ENCODE data around the gene ABCB11. TPM values are rescaled to one million over a fixed set of nuclear protein-coding genes. Genes with fewer than 3 reads are reported as not detected.

The ABCB11 gene
- total and polyA plus RNA-seq, 9 of the 15 experiments (the other 6 are each of a cell fraction or from before 2014, with no cell fraction given): 0.04 to 0.51 (median 0.10) TPM; not detected in 1

DNA sequence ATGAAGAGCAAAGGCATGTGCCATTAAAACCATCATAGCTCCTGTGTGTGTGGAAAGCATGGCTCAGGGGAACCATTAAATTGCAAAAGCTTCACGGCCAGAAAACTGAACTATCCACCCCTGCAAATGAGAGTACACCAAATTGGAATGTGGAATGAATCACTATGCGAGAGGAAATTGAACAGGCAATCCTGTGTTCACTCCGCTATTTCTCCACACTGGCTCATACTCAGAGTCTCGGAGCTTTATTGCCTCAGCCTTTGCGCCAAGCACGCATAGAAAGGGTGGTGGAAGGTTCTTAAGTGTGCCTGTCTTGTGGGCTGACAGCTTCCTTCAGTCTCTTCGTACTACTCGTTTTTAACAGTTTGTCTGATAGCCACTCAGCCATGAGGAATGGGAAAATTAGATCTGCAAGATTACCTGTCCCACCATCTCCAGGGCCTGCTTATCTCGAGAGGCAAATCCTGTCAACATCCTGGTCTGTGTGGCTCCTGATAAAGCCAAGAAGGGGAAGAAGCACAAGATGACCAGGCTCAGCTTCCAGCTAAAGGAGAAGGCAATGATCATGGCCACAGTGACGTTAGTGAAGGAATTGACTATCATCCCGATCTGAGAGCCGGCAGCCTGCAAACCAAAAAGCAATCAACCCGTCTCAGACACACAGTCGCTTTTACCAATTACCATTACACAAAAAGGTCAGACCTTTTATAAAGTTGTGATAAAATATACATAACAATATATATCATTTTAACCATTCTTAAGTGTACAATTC is 95.1 kb downstream of the ABCB11 start (continued):
- TF ChIP-seq, protein P1, sequence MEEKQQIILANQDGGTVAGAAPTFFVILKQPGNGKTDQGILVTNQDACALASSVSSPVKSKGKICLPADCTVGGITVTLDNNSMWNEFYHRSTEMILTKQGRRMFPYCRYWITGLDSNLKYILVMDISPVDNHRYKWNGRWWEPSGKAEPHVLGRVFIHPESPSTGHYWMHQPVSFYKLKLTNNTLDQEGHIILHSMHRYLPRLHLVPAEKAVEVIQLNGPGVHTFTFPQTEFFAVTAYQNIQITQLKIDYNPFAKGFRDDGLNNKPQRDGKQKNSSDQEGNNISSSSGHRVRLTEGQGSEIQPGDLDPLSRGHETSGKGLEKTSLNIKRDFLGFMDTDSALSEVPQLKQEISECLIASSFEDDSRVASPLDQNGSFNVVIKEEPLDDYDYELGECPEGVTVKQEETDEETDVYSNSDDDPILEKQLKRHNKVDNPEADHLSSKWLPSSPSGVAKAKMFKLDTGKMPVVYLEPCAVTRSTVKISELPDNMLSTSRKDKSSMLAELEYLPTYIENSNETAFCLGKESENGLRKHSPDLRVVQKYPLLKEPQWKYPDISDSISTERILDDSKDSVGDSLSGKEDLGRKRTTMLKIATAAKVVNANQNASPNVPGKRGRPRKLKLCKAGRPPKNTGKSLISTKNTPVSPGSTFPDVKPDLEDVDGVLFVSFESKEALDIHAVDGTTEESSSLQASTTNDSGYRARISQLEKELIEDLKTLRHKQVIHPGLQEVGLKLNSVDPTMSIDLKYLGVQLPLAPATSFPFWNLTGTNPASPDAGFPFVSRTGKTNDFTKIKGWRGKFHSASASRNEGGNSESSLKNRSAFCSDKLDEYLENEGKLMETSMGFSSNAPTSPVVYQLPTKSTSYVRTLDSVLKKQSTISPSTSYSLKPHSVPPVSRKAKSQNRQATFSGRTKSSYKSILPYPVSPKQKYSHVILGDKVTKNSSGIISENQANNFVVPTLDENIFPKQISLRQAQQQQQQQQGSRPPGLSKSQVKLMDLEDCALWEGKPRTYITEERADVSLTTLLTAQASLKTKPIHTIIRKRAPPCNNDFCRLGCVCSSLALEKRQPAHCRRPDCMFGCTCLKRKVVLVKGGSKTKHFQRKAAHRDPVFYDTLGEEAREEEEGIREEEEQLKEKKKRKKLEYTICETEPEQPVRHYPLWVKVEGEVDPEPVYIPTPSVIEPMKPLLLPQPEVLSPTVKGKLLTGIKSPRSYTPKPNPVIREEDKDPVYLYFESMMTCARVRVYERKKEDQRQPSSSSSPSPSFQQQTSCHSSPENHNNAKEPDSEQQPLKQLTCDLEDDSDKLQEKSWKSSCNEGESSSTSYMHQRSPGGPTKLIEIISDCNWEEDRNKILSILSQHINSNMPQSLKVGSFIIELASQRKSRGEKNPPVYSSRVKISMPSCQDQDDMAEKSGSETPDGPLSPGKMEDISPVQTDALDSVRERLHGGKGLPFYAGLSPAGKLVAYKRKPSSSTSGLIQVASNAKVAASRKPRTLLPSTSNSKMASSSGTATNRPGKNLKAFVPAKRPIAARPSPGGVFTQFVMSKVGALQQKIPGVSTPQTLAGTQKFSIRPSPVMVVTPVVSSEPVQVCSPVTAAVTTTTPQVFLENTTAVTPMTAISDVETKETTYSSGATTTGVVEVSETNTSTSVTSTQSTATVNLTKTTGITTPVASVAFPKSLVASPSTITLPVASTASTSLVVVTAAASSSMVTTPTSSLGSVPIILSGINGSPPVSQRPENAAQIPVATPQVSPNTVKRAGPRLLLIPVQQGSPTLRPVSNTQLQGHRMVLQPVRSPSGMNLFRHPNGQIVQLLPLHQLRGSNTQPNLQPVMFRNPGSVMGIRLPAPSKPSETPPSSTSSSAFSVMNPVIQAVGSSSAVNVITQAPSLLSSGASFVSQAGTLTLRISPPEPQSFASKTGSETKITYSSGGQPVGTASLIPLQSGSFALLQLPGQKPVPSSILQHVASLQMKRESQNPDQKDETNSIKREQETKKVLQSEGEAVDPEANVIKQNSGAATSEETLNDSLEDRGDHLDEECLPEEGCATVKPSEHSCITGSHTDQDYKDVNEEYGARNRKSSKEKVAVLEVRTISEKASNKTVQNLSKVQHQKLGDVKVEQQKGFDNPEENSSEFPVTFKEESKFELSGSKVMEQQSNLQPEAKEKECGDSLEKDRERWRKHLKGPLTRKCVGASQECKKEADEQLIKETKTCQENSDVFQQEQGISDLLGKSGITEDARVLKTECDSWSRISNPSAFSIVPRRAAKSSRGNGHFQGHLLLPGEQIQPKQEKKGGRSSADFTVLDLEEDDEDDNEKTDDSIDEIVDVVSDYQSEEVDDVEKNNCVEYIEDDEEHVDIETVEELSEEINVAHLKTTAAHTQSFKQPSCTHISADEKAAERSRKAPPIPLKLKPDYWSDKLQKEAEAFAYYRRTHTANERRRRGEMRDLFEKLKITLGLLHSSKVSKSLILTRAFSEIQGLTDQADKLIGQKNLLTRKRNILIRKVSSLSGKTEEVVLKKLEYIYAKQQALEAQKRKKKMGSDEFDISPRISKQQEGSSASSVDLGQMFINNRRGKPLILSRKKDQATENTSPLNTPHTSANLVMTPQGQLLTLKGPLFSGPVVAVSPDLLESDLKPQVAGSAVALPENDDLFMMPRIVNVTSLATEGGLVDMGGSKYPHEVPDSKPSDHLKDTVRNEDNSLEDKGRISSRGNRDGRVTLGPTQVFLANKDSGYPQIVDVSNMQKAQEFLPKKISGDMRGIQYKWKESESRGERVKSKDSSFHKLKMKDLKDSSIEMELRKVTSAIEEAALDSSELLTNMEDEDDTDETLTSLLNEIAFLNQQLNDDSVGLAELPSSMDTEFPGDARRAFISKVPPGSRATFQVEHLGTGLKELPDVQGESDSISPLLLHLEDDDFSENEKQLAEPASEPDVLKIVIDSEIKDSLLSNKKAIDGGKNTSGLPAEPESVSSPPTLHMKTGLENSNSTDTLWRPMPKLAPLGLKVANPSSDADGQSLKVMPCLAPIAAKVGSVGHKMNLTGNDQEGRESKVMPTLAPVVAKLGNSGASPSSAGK (IDR thresholded peaks at IDR 0.05): peak; percentile 77
- TF ChIP-seq, protein P2, sequence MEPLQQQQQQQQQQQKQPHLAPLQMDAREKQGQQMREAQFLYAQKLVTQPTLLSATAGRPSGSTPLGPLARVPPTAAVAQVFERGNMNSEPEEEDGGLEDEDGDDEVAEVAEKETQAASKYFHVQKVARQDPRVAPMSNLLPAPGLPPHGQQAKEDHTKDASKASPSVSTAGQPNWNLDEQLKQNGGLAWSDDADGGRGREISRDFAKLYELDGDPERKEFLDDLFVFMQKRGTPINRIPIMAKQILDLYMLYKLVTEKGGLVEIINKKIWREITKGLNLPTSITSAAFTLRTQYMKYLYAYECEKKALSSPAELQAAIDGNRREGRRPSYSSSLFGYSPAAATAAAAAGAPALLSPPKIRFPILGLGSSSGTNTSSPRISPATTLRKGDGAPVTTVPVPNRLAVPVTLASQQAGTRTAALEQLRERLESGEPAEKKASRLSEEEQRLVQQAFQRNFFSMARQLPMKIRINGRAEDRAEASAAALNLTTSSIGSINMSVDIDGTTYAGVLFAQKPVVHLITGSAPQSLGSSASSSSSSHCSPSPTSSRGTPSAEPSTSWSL (CRISPR knock-in tag; IDR thresholded peaks at IDR 0.05; ENCODE audit: borderline replicate concordance): no peak
- TF ChIP-seq NRF1 (conservative IDR thresholded peaks at IDR 0.05 in 1 of 2, IDR thresholded peaks at IDR 0.05 in 1 of 2) (peak; percentile 51 to 54), PYGO2 (tag; IDR thresholded peaks at IDR 0.05) (peak; percentile 97), ZNF785 (CRISPR knock-in tag; IDR thresholded peaks at IDR 0.05) (no peak), NCOA1 (IDR thresholded peaks at IDR 0.05; ENCODE audit: low read depth) (peak; percentile 96), NFATC3 (IDR thresholded peaks at IDR 0.05) (peak; percentile 91), FOXK2 (conservative IDR thresholded peaks at IDR 0.05 in 1 of 2, IDR thresholded peaks at IDR 0.05 in 1 of 2; ENCODE audit: low read depth in 2 of 2) (peak; percentile 81 to 87; a peak in 3 of 4 replicates), JUND (IDR thresholded peaks at IDR 0.05; ENCODE audit: borderline replicate concordance, low read depth, low read length) (peak; percentile 94), JUND (tag; IDR thresholded peaks at IDR 0.05; ENCODE audit: borderline replicate concordance, low read depth, low read length) (peak; percentile 90; the same call in 2 of the 3 replicates), ZC3H8 (IDR thresholded peaks at IDR 0.05) (no peak), YY1 (IDR thresholded peaks at IDR 0.05; ENCODE audit: borderline replicate concordance in 1 of 3, control insufficient read depth in 1 of 3, extremely low read depth in 1 of 3, insufficient read depth in 3 of 3, insufficient read length in 1 of 3, insufficient replicate concordance in 2 of 3, low read depth in 1 of 3, low read length in 2 of 3) (peak in 2 of 3 experiments; percentile 12 to 70), ETV5 (CRISPR knock-in tag; IDR thresholded peaks at IDR 0.05; ENCODE audit: low read depth) (peak; percentile 98)
